ENCODE measurements around the gene PSMG3. TPM values are rescaled to one million over a fixed set of nuclear protein-coding genes. Genes with fewer than 3 reads are reported as not detected.

Gene PSMG3
- total RNA-seq, 1 donor from 2014 or later, result 35.2 TPM

GRCh38 chr7:1596181-1597043 is 26.6 kb upstream of the PSMG3 start:
- TF ChIP-seq CTCF (conservative IDR thresholded peaks at IDR 0.05), result no peak
- H3K27ac Mint-ChIP-seq, result no peak overlapping the region
- no peak overlapping the region for H3K4me3 Mint-ChIP-seq
- no peaks in the 10 kb centered on the region for H3K36me3 Mint-ChIP-seq
- peaks cover 9% of the 10 kb centered on the region for H3K4me1 Mint-ChIP-seq (ENCODE audit: unreplicated experiment)
- no peaks in the 10 kb centered on the region for H3K9me3 Mint-ChIP-seq
- H3K27me3 Mint-ChIP-seq, result peaks cover 40% of the 10 kb centered on the region
- DNase-seq (ENCODE audit: extremely low spot score, unreplicated experiment), result no peak

- H3K4me1 Mint-ChIP-seq (ENCODE audit: unreplicated experiment), result peaks cover 10% of the 10 kb centered on the region
- no peaks in the 10 kb centered on the region for H3K9me3 Mint-ChIP-seq
- no peaks in the 10 kb centered on the region for H3K36me3 Mint-ChIP-seq
- peaks cover 47% of the 10 kb centered on the region for H3K27me3 Mint-ChIP-seq
- DNase-seq (ENCODE audit: extremely low spot score, unreplicated experiment), result no peak
- no peak overlapping the region for H3K27ac Mint-ChIP-seq
- no peak for TF ChIP-seq CTCF (conservative IDR thresholded peaks at IDR 0.05)
- H3K4me3 Mint-ChIP-seq, result no peak overlapping the region
Observed at GRCh38 chr7:1595636-1596035, 25.8 kb upstream of the PSMG3 start.

GRCh38 chr7:1595027-1595426 is 25.2 kb upstream of the PSMG3 start:
- no peak overlapping the region for H3K27ac Mint-ChIP-seq
- peaks cover 50% of the 10 kb centered on the region for H3K27me3 Mint-ChIP-seq
- DNase-seq (ENCODE audit: extremely low spot score, unreplicated experiment), result no peak
- H3K4me1 Mint-ChIP-seq (ENCODE audit: unreplicated experiment), result peaks cover 10% of the 10 kb centered on the region
- no peak for TF ChIP-seq CTCF (conservative IDR thresholded peaks at IDR 0.05)
- H3K4me3 Mint-ChIP-seq, result no peak overlapping the region
- H3K9me3 Mint-ChIP-seq, result no peaks in the 10 kb centered on the region
- H3K36me3 Mint-ChIP-seq, result no peaks in the 10 kb centered on the region

GRCh38 chr7:1593904-1594421 is 24.1 kb upstream of the PSMG3 start:
- H3K4me3 Mint-ChIP-seq, result no peak overlapping the region
- no peak overlapping the region for H3K27ac Mint-ChIP-seq
- H3K4me1 Mint-ChIP-seq (ENCODE audit: unreplicated experiment), result peaks cover 10% of the 10 kb centered on the region
- no peaks in the 10 kb centered on the region for H3K36me3 Mint-ChIP-seq
- no peaks in the 10 kb centered on the region for H3K9me3 Mint-ChIP-seq
- DNase-seq (ENCODE audit: extremely low spot score, unreplicated experiment), result no peak
- peaks cover 54% of the 10 kb centered on the region for H3K27me3 Mint-ChIP-seq
- no peak for TF ChIP-seq CTCF (conservative IDR thresholded peaks at IDR 0.05)

- no peaks in the 10 kb centered on the region for H3K36me3 Mint-ChIP-seq
- peak; percentile 55 for TF ChIP-seq CTCF (conservative IDR thresholded peaks at IDR 0.05)
- H3K4me3 Mint-ChIP-seq, result no peak overlapping the region
- peaks cover 7% of the 10 kb centered on the region for H3K4me1 Mint-ChIP-seq (ENCODE audit: unreplicated experiment)
- H3K27me3 Mint-ChIP-seq, result peaks cover 50% of the 10 kb centered on the region
- H3K9me3 Mint-ChIP-seq, result no peaks in the 10 kb centered on the region
- no peak overlapping the region for H3K27ac Mint-ChIP-seq
- DNase-seq (ENCODE audit: extremely low spot score, unreplicated experiment), result no peak
Observed at GRCh38 chr7:1593091-1593866, 23.4 kb upstream of the PSMG3 start.
